Endothelial cell of hepatic sinusoid (primary cell): ENCODE data around the gene MCCD1.
"Not testable (repeated sequence)": the region's sequence is repeated elsewhere in the genome, so short reads cannot be mapped to it uniquely, and the experiment has no call there.

Experiments
- in situ Hi-C: cut with HindIII; loops from 2 replicates; pipeline ENCODE4 v1.10.0; 2017; ENCODE audit warnings: low sequenced_read_pairs

Gene MCCD1

DNA sequence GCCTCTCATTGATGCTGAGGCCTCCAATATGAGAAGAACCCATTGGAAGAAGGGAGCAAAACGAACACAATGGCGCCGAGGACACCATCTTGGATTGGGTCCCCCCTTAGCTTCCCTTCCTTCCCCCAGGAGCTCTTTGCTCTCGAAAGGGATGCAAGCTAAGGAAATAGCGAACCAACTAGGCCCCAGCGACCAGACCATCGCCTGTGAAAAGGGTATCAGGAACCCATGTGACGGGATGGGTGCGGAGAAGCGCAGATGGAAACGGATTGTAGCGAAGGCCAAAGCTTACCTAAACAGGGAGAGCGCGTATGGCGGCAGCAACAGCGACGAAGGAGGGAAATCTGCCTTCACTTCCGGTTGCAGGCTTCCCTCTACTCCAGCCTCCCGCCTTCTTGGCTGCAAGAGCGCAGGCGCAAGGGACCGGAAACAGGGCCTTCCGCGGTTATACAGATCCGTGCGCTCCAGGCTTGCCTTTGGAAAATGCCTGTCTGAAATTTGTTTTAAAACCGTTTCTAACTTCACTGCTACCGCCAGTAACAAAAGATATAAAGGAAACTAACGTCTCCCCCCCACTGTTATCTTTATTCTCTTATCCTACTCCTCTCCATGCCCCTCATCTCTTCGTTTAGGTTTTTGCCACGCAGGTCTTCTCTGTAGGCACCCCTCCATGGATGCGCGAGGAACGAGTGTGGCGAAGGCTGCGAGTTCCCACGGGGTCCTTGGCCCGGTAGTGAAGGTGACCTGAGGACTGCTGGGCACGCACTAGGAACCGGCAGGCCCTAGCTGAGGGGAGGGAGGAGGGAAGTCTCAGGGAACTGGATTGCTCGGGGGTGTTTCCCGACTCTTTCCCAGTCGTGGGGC lies 13.1 kb downstream of the MCCD1 start, which contains the start of gene DDX39B:
DDX39B (minus strand) TSS at position 346 of the 864 bp plus-strand sequence. CDS start 1,471 bp downstream, outside the sequence.
- in situ Hi-C loops, result loop anchor here (5.0 kb wide), 2 partner anchors 40 to 75 kb away; partner anchors contain the start of genes AIF1 and LTB

GRCh38 chr6:31543639-31544038 lies 14.9 kb downstream of the MCCD1 start:
- in situ Hi-C loops, result loop anchor here (5.0 kb wide), 2 partner anchors 39 to 74 kb away; partner anchors contain the start of genes AIF1 and LTB

DNA sequence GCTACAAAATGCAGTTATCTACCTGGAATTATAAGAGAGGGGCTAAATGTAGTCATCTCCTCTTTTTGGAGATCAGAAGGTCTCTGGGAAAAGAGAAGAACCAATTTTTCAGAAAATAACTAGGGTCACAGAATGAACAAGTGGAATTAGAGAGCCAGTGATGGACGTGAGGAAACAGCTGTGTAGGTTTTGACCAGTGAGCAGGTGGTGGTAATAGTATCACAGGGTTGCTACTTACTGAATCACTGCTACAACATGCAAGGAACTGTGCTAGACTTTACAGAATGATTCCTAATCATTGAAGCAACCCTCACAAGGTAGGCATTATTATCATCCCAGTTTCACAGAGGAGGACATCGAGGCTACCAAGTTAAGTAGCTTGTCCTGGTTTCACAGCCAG lies 15.9 kb downstream of the MCCD1 start:
- in situ Hi-C loops, result loop anchor here (5.0 kb wide), 2 partner anchors 38 to 73 kb away; partner anchors contain the start of genes AIF1 and LTB

- in situ Hi-C loops, result no loop called here
These were observed 16.5 kb downstream of the MCCD1 start for GRCh38 chr6:31545291-31545690.

GRCh38 chr6:31546339-31546957 lies 17.7 kb downstream of the MCCD1 start, which contains the start of gene ATP6V1G2:
Gene ATP6V1G2, minus strand, starts transcription at chr6:31546608. Its CDS starts 49 bp downstream, at chr6:31546559.
- in situ Hi-C loops, result no loop called here

- in situ Hi-C loops, result no loop called here
These were observed 18.4 kb downstream of the MCCD1 start, which contains the start of gene NFKBIL1 for GRCh38 chr6:31546958-31547726. Gene NFKBIL1, plus strand, starts transcription at chr6:31547608. Its CDS starts 87 bp downstream, at chr6:31547695.

GRCh38 chr6:31547727-31548543 lies 19.2 kb downstream of the MCCD1 start:
- in situ Hi-C loops, result no loop called here

GRCh38 chr6:31548544-31548873 lies 19.7 kb downstream of the MCCD1 start:
- in situ Hi-C loops, result no loop called here

DNA sequence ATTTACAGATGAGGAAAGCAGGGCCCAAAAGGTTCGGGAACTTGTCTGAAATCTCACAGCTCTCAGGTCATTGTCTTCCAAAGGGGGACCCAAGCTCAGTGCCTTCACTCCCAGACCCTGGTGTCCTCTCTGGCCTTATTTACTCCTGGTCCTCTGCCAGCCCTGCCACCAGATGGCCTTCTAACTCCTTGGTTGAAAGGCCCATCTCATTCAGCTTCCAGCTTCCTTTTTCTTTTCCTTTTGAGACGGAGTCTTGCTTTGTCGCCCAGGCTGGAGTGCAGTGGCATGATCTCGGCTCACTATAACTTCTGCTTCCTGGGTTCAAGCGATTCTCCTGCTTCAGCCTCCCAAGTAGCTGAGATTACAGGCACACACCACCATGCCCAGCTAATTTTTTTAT lies 22.6 kb downstream of the MCCD1 start:
- in situ Hi-C loops, result not testable (repeated sequence)

GRCh38 chr6:31556307-31556706 lies 27.5 kb downstream of the MCCD1 start:
- in situ Hi-C loops, result no loop called here

DNA sequence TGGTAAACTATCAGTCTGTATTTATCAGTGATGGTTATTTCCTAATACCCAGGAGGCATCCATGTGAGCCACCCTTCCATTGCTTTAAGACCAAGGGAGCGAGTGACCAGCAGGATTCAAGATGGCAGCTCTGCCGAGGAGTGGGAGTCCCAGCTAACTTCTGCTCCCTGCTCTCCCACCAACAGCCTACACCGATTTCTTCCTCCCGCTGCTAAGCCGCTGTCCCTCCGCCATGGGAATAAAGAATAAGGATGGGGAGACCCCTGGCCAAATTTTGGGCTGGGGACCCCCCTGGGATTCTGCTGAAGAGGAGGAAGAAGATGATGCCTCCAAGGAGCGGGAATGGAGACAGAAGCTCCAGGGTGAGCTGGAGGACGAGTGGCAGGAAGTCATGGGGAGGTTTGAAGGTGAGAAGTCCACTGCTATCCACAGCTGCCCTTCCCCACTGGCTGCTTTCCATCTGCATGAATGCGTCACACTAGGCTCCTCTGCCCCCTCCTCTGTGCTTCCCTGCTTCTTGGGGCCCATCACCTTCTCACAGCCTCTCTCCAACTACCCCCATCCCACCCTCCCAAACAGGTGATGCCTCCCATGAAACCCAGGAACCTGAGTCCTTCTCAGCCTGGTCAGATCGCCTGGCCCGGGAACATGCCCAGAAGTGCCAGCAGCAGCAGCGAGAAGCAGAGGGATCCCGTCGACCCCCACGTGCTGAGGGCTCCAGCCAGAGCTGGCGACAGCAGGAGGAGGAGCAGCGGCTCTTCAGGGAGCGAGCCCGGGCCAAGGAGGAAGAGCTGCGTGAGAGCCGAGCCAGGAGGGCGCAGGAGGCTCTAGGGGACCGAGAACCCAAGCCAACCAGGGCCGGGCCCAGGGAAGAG lies 28.9 kb downstream of the MCCD1 start:
- in situ Hi-C loops, result no loop called here

DNA sequence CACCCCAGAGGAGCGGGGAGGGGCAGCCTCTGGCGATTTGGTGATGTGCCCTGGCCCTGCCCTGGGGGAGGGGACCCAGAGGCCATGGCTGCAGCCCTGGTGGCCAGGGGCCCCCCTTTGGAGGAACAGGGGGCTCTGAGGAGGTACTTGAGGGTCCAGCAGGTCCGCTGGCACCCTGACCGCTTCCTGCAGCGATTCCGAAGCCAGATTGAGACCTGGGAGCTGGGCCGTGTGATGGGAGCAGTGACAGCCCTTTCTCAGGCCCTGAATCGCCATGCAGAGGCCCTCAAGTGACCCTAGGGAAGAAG lies 29.5 kb downstream of the MCCD1 start:
- in situ Hi-C loops, result no loop called here

DNA sequence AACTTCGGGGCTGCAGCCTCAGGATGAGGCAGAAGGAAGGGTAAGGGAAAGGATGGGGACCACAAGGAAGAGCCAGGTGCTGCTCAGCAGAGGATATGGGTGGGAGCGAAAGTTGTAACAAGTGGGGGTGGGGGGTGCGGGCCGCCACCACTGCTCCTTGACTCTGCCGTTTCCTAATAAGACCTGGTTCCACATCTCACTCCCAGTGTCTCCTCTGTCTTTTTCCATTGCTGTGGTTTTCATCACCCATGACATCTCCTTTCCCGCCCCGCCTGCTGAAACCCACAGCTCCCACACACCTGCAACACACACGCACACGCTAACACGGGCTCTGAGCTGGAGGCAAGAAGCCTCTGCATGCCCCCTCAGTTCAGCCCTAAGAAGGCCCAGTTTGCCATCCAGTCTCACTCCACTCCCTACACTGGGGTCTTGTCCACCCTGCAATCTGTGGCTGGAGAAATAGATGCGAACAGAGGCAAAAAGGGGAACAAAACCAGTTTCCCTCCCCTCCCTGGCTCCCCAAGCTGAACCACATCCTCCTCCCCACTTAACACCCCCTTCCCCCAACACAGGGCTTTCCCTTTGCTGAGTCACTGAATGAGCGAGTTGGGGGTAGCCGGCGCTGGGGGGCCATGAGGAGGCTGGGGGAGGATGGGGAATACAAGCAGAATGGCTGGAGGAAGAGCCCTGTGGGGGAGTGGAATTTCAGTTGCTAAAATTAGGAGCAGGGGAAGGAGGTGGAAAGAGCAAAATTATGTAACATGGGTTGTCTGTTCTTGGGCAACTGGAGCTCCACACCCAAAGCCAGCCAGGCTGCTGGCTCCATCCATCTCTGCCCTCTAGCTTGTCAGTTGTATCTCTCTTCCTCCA lies 30.1 kb downstream of the MCCD1 start:
- in situ Hi-C loops, result no loop called here

GRCh38 chr6:31559606-31559957 lies 30.8 kb downstream of the MCCD1 start:
- in situ Hi-C loops, result no loop called here

DNA sequence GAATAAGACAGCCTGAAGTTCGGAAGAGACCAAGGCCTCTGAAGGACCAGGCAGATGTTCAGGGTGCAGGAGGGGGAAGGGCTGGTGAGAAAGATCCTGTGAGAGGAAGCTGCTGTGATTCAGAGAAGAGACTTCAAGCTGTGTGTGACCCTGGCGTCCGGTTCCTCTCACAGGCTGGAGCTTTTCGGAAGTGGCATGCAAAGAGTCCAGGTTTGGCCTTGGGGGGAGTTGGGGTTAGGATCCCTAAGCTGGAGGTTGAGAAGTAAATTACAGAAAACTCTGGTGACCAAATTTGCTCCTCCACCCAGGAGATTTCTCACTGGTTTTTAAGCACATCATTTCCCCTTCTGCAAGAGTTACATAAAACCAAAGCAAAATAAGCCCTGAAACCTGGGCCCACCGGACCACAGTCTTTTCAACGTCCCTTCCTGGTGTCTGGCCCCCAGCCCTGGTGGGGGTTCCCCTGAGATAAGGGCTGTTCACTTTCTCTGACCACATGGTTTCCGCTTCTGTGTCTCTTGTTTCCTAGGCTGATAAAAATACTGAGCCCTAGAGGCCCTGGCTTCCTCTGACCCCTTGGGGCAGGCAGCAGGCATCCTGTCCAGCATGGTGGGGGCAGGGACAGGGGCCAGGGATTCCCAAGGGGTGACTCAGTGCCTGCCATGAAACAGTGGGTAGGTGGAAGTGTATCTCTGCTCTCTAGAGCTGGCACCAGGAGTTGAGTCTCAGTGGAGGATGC lies 31.4 kb downstream of the MCCD1 start:
- in situ Hi-C loops, result no loop called here

DNA sequence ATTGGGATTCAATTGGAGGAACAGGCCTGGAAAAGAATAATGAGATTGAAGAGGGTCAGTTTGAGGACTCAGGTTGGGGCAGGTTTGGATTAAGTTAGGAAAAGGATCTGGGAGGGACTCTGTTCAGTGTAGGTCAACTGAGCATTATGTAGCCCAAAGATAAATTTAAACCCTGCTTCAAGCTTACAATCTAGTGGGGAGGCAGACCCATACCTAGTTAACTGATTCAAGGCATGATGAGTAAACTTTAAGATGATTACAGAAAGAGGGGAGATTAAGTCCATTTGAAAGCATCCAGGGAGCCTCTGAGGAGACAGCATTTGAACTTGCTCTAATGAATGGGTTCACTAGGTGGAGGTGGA lies 31.9 kb downstream of the MCCD1 start:
- in situ Hi-C loops, result no loop called here

GRCh38 chr6:31567531-31568370 lies 39.0 kb downstream of the MCCD1 start:
- in situ Hi-C loops, result no loop called here
